ENCODE data around the gene SIN3A. TPM values are rescaled to one million over a fixed set of nuclear protein-coding genes. Genes with fewer than 3 reads are reported as not detected.

SIN3A gene
- total and polyA plus RNA-seq, 2 of the 8 experiments (the other 6 are each of a cell fraction or from before 2014, with no cell fraction given) = 69.5 to 109 TPM

- TF ChIP-seq CHD7 (IDR thresholded peaks at IDR 0.05; ENCODE audit: insufficient replicate concordance, low read length) (no peak), TAF1 (IDR thresholded peaks at IDR 0.05; ENCODE audit: low read depth, low read length) (no peak; the same call in 1 of the 2 replicates), HDAC6 (IDR thresholded peaks at IDR 0.05; ENCODE audit: low read depth, low read length) (no peak), ATF3 (IDR thresholded peaks at IDR 0.05; ENCODE audit: insufficient read depth, low read depth, low read length) (no peak), CTBP2 (IDR thresholded peaks at IDR 0.05; ENCODE audit: borderline replicate concordance, insufficient read depth, insufficient read length, low read length) (no peak), BRCA1 (IDR thresholded peaks at IDR 0.05; ENCODE audit: low read depth, low read length) (no peak), CBX5 (IDR thresholded peaks at IDR 0.05; ENCODE audit: low read depth, low read length) (no peak), ASH2L (IDR thresholded peaks at IDR 0.05; ENCODE audit: low read length) (peak; percentile 52), TAF7 (optimal IDR thresholded peaks at IDR 0.05; ENCODE audit: borderline replicate concordance, low read depth, low read length) (peak; percentile 86), GABPA (IDR thresholded peaks at IDR 0.05; ENCODE audit: borderline replicate concordance, insufficient read depth, low read length) (no peak), YY1 (IDR thresholded peaks at IDR 0.05; ENCODE audit: low read depth, low read length) (no peak)
Measured at GRCh38 chr15:75452364-75452864, 924 bp upstream of the SIN3A start (continued).

Data from H1 (cell line).